ENCODE measurements around the gene KCTD20.
"Not testable (repeated sequence)": the region's sequence is repeated elsewhere in the genome, so short reads cannot be mapped to it uniquely, and the experiment has no call there.

The KCTD20 gene

DNA sequence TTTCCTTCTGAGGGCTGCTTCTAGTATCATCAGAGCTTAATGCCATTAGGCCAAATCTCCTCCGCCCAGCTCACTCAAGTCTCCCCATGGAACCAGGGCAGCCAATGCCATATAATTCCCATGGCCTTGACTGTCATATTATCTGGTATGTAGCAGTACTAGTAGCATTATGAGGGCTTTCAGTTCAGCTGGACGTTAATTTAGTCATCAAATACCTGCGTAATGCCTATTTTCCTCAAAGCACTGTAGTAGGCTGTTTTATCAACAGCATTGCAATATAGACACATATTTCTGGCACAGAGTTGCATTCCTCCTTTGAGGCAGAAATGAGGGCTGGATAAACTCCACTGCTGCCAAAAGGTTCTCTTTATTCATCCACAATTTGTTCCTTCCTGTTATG is 1.7 kb downstream of the KCTD20 start:
- peaks cover 40 to 43% of the 10 kb centered on the region in 2 experiments for H3K4me1 ChIP-seq (ENCODE audit: control insufficient read depth in 1 of 2, insufficient read depth in 1 of 2, low read depth in 1 of 2, low read length in 1 of 2)
- TF ChIP-seq, protein P1, sequence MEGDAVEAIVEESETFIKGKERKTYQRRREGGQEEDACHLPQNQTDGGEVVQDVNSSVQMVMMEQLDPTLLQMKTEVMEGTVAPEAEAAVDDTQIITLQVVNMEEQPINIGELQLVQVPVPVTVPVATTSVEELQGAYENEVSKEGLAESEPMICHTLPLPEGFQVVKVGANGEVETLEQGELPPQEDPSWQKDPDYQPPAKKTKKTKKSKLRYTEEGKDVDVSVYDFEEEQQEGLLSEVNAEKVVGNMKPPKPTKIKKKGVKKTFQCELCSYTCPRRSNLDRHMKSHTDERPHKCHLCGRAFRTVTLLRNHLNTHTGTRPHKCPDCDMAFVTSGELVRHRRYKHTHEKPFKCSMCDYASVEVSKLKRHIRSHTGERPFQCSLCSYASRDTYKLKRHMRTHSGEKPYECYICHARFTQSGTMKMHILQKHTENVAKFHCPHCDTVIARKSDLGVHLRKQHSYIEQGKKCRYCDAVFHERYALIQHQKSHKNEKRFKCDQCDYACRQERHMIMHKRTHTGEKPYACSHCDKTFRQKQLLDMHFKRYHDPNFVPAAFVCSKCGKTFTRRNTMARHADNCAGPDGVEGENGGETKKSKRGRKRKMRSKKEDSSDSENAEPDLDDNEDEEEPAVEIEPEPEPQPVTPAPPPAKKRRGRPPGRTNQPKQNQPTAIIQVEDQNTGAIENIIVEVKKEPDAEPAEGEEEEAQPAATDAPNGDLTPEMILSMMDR (IDR thresholded peaks at IDR 0.05) = no peak
- no peaks in the 10 kb centered on the region for H3K9me3 ChIP-seq
- H3K27me3 ChIP-seq = no peaks in the 10 kb centered on the region
- no peaks in the 10 kb centered on the region for H3K36me3 ChIP-seq
- H3K4me3 ChIP-seq (ENCODE audit: low read depth in 1 of 2, low read length in 1 of 2) = peak overlapping the region; percentile 87 to 98
- H3K27ac ChIP-seq = peak overlapping the region; percentile 97

DNA sequence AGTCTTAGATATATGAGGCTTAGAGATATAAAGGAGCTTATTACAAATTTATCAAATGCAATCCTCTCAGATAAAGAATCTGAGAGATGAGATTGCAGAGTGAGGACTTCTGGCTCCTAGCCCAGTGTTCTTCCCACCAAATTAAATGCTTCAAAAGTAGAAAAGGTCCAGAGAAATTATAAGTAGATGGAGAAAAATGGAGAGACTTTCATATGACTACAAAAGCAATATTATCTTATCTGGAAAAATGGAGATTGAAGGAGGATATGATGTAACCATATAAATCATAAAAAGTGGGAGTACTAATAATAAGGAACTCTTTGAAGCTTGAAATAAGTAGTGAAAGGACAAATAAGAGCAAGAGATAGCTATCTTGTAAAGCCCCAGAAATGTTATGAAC is 2.8 kb downstream of the KCTD20 start:
- Histone ChIP-seq H3K4me3 (ENCODE audit: low read depth in 1 of 2, low read length in 1 of 2) (no peak overlapping the region), H3K9me3 (no peaks in the 10 kb centered on the region), H3K4me1 (ENCODE audit: control insufficient read depth in 1 of 2, insufficient read depth in 1 of 2, low read depth in 1 of 2, low read length in 1 of 2) (peaks cover 42 to 45% of the 10 kb centered on the region in 2 experiments), H3K27ac (peak overlapping the region; percentile 37), H3K36me3 (no peaks in the 10 kb centered on the region), H3K27me3 (no peaks in the 10 kb centered on the region)
- TF ChIP-seq, protein P1 (IDR thresholded peaks at IDR 0.05) = no peak

DNA sequence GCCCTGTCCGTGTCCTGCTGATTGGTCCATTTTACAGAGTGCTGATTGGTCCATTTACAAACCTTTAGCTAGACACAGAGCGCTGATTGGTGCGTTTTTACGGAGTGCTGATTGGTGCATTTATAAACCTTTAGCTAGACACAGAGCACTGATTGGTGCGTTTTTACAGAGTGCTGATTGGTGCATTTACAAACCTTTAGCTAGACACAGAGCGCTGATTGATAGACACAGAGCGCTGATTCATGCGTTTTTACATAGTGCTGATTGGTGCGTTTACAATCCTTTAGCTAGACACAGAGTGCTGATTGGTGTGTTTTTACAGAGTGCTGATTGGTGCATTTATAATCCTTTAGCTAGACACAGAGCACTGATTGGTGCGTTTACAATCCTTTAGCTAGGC is 6.4 kb downstream of the KCTD20 start:
- Histone ChIP-seq H3K4me1 (ENCODE audit: control insufficient read depth in 1 of 2, insufficient read depth in 1 of 2, low read depth in 1 of 2, low read length in 1 of 2) (peaks cover 13 to 14% of the 10 kb centered on the region in 2 experiments), H3K36me3 (peaks cover 10% of the 10 kb centered on the region)
- not testable (repeated sequence) for H3K4me3 ChIP-seq (ENCODE audit: low read depth in 1 of 2, low read length in 1 of 2); H3K27ac ChIP-seq; H3K9me3 ChIP-seq; H3K27me3 ChIP-seq

DNA sequence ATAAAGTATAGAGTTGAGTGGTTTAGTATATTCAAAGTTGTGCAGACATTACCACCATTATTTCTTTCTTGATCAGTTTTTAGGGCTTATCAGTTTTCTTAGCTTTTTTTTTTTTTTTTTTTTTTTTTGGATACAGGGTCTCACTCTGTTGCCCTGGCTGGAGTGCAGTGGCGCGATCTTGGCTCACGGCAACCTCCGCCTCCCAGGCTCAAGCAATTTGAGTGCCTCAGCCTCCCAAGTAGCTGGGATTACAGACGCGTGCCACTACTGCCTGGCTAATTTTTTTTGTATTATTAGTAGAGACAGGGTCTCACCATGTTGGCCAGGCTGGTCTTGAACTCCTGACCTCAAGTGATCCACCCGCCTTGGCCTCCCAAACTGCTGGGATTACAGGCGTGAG is 10.1 kb downstream of the KCTD20 start:
- H3K27ac ChIP-seq; H3K27me3 ChIP-seq; H3K4me1 ChIP-seq (ENCODE audit: control insufficient read depth in 1 of 2, insufficient read depth in 1 of 2, low read depth in 1 of 2, low read length in 1 of 2); H3K4me3 ChIP-seq (ENCODE audit: low read depth in 1 of 2, low read length in 1 of 2); H3K9me3 ChIP-seq: not testable (repeated sequence)
- H3K36me3 ChIP-seq = peaks cover 15% of the 10 kb centered on the region

DNA sequence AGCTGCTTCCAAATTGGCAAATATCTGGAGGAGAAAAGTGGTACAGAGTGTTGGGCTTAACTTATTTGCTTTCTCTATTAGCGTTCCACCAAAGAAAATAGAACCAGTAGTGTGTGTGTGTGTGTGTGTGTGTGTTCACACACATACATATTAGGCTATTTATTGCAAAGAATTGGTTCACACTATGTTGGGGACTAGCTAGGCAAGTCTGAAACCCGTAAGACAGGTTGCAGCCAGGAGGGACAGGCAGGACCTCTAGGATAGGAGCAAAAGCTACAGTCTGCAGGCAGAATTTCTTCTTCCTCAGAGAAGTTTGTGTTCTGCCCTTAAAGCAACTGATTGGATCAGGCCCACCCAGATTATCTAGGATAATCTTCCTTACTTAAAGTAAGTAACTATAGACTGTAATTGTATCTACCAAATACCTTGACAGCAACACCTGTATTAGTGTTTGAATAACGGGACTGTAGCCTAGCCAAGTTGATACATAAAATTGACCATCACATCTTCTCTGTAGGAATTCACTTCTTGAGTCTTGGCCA is 12.8 kb downstream of the KCTD20 start:
- TF ChIP-seq, protein P1 (IDR thresholded peaks at IDR 0.05) = no peak
- Histone ChIP-seq H3K27me3 (no peaks in the 10 kb centered on the region), H3K4me3 (ENCODE audit: low read depth in 1 of 2, low read length in 1 of 2) (no peak overlapping the region), H3K4me1 (ENCODE audit: control insufficient read depth in 1 of 2, insufficient read depth in 1 of 2, low read depth in 1 of 2, low read length in 1 of 2) (no peaks in the 10 kb centered on the region), H3K27ac (no peak overlapping the region), H3K9me3 (no peaks in the 10 kb centered on the region), H3K36me3 (peaks cover 15% of the 10 kb centered on the region)

DNA sequence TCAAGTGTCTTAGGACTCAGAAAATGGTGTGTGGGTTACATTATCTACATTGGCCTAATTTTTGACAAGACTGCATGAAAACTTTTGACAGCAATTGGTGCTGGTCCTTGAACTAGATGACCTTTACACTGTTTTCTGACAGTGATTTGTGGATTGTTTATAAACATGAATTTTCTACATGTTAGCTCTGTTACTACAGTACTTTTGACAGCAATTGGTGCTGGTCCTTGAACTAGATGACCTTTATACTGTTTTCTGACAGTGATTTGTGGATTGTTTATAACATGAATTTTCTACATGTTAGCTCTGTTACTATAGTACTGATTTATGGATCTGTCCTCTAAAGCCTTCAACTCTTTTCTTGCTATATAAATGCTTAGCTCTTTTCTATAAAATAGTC is 16.7 kb downstream of the KCTD20 start:
- Histone ChIP-seq H3K4me3 (ENCODE audit: low read depth in 1 of 2, low read length in 1 of 2) (no peak overlapping the region), H3K36me3 (peaks cover 5% of the 10 kb centered on the region), H3K27ac (no peak overlapping the region), H3K9me3 (no peaks in the 10 kb centered on the region), H3K4me1 (ENCODE audit: control insufficient read depth in 1 of 2, insufficient read depth in 1 of 2, low read depth in 1 of 2, low read length in 1 of 2) (no peaks in the 10 kb centered on the region), H3K27me3 (no peaks in the 10 kb centered on the region)
- TF ChIP-seq, protein P1 (IDR thresholded peaks at IDR 0.05) = no peak

DNA sequence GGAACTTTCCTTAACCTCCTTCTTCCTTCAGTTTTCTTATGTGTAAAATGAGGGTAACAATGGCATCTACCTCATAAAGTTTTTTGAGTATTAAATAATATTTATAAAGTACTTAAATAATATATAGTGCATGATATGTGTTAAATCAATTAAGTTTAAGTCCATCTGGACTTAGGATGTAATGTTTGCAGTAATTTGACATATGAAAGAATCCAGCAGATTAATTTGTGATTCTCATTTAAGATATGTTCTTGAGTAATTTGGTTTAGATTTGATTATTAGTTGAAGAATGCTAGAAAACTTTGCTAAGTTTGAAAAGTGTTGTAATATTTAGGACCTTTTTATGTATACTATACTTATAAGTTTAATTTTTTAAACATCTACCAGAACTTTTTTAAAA is 18.1 kb downstream of the KCTD20 start:
- TF ChIP-seq, protein P1 (IDR thresholded peaks at IDR 0.05) = no peak
- no peaks in the 10 kb centered on the region for H3K27me3 ChIP-seq

More for the DNA sequence above, 18.1 kb downstream of the KCTD20 start:
- no peak overlapping the region for H3K4me3 ChIP-seq (ENCODE audit: low read depth in 1 of 2, low read length in 1 of 2)
- no peaks in the 10 kb centered on the region for H3K9me3 ChIP-seq
- no peaks in the 10 kb centered on the region for H3K36me3 ChIP-seq
- no peaks in the 10 kb centered on the region for H3K4me1 ChIP-seq (ENCODE audit: control insufficient read depth in 1 of 2, insufficient read depth in 1 of 2, low read depth in 1 of 2, low read length in 1 of 2)
- H3K27ac ChIP-seq = no peak overlapping the region
